ENCODE results near the gene NT5DC1. TPM values are rescaled to one million over a fixed set of nuclear protein-coding genes. Genes with fewer than 3 reads are reported as not detected.

The NT5DC1 gene
- total and polyA plus RNA-seq, 4 donors = 8.6 to 49.0 (median 22.1) TPM

GRCh38 chr6:116139917-116140316 lies 39.3 kb downstream of the NT5DC1 start:
- Histone ChIP-seq H3K27ac (ENCODE audit: low read depth in 1 of 2, low read length in 1 of 2) (no peak overlapping the region), H3K36me3 (ENCODE audit: control insufficient read depth in 4 of 4, insufficient read depth in 4 of 4, low read length in 4 of 4) (no peaks in the 10 kb centered on the region), H3K9me3 (ENCODE audit: control insufficient read depth in 4 of 4, insufficient read depth in 3 of 4, low read length in 3 of 4) (no peaks in the 10 kb centered on the region), H3K4me1 (ENCODE audit: control insufficient read depth in 5 of 5, insufficient read depth in 5 of 5, low read length in 5 of 5) (no peaks in the 10 kb centered on the region), H3K9ac (ENCODE audit: insufficient read depth in 1 of 2, low read length in 2 of 2) (no peak overlapping the region), H3K27me3 (ENCODE audit: control insufficient read depth in 3 of 3, insufficient read depth in 3 of 3, low read length in 2 of 3) (no peaks in the 10 kb centered on the region), H3K4me3 (no peak overlapping the region)
- DNase-seq (peak in 2 of 3 donors; percentile 17 to 54), ATAC-seq (ENCODE audit: insufficient read depth, low FRiP score) (no peak)
- TF ChIP-seq, protein P1, sequence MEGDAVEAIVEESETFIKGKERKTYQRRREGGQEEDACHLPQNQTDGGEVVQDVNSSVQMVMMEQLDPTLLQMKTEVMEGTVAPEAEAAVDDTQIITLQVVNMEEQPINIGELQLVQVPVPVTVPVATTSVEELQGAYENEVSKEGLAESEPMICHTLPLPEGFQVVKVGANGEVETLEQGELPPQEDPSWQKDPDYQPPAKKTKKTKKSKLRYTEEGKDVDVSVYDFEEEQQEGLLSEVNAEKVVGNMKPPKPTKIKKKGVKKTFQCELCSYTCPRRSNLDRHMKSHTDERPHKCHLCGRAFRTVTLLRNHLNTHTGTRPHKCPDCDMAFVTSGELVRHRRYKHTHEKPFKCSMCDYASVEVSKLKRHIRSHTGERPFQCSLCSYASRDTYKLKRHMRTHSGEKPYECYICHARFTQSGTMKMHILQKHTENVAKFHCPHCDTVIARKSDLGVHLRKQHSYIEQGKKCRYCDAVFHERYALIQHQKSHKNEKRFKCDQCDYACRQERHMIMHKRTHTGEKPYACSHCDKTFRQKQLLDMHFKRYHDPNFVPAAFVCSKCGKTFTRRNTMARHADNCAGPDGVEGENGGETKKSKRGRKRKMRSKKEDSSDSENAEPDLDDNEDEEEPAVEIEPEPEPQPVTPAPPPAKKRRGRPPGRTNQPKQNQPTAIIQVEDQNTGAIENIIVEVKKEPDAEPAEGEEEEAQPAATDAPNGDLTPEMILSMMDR (IDR thresholded peaks at IDR 0.05; ENCODE audit: control extremely low read depth, extremely low read depth) = no peak
- WGBS, 2 donors = 83 to 89% methylated on average over 4 of the region's 4 CpGs

DNA sequence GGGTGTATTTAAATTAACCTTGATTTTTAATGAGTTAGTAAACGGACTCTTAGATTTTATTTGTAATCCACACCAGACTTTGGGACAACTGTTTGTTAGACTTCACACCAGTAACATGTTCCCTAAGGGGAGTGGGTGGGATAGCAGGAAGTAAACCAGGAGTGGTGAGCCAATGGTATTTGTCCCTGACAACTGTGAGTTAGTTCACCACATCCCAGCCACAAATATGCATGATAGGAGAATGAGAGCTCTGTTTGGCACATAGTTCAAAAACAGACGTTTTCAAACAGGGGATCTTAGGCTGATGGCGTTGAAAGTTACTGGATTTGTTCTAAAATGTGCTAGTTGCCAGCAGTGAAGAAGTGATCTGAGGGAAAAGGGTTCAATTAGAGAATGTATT lies 44.0 kb downstream of the NT5DC1 start:
- H3K27me3 ChIP-seq (ENCODE audit: control insufficient read depth in 3 of 3, insufficient read depth in 3 of 3, low read length in 2 of 3) = no peaks in the 10 kb centered on the region
- H3K4me3 ChIP-seq = no peak overlapping the region
- H3K4me1 ChIP-seq (ENCODE audit: control insufficient read depth in 5 of 5, insufficient read depth in 5 of 5, low read length in 5 of 5) = peaks cover 0 to 5% (median 3%) of the 10 kb centered on the region in 5 donors
- H3K9ac ChIP-seq (ENCODE audit: insufficient read depth in 1 of 2, low read length in 2 of 2) = no peak overlapping the region
- TF ChIP-seq, protein P1 (IDR thresholded peaks at IDR 0.05; ENCODE audit: control extremely low read depth, extremely low read depth) = no peak
- H3K36me3 ChIP-seq (ENCODE audit: control insufficient read depth in 4 of 4, insufficient read depth in 4 of 4, low read length in 4 of 4) = no peaks in the 10 kb centered on the region
- H3K9me3 ChIP-seq (ENCODE audit: control insufficient read depth in 4 of 4, insufficient read depth in 3 of 4, low read length in 3 of 4) = no peaks in the 10 kb centered on the region
- H3K27ac ChIP-seq (ENCODE audit: low read depth in 1 of 2, low read length in 1 of 2) = no peak overlapping the region
- no peak for ATAC-seq (ENCODE audit: insufficient read depth, low FRiP score)
- 72 to 83% methylated on average over 3 of the region's 3 CpGs for WGBS, 2 donors
- peak in 1 of 3 donors; percentile 27 for DNase-seq

- Histone ChIP-seq H3K9ac (ENCODE audit: insufficient read depth in 1 of 2, low read length in 2 of 2) (peak overlapping the region in 1 of 2 donors; percentile 13), H3K27ac (ENCODE audit: low read depth in 1 of 2, low read length in 1 of 2) (no peak overlapping the region), H3K36me3 (ENCODE audit: control insufficient read depth in 4 of 4, insufficient read depth in 4 of 4, low read length in 4 of 4) (no peaks in the 10 kb centered on the region), H3K9me3 (ENCODE audit: control insufficient read depth in 4 of 4, insufficient read depth in 3 of 4, low read length in 3 of 4) (no peaks in the 10 kb centered on the region), H3K4me3 (no peak overlapping the region), H3K27me3 (ENCODE audit: control insufficient read depth in 3 of 3, insufficient read depth in 3 of 3, low read length in 2 of 3) (no peaks in the 10 kb centered on the region), H3K4me1 (ENCODE audit: control insufficient read depth in 5 of 5, insufficient read depth in 5 of 5, low read length in 5 of 5) (peaks cover 0 to 5% (median 3%) of the 10 kb centered on the region in 5 donors)
- ATAC-seq (ENCODE audit: insufficient read depth, low FRiP score) (no peak), DNase-seq (peak in 2 of 3 donors; percentile 35 to 40)
- TF ChIP-seq, protein P1 (IDR thresholded peaks at IDR 0.05; ENCODE audit: control extremely low read depth, extremely low read depth) = no peak
- WGBS, 2 donors = 72 to 81% methylated on average over 4 of the region's 4 CpGs
Observed at GRCh38 chr6:116145803-116146675, 45.4 kb downstream of the NT5DC1 start.

Data from lung (tissue), 12 donors.